DOHH2 (cell line): ENCODE results near the gene LATS2.
A peak's percentile ranks its signal among the peaks of the same experiment; 100 is the strongest.

ENCODE experiments used
- H3F3A ChIP-seq: fragments of 200-600 bp; sonication (generic), shearing (Covaris generic); 2 replicates; pipeline ENCODE4 v1.6.0; 2016; ENCODE audit warnings: antibody characterized with exemption, mild to moderate bottlenecking; ENCODE audit not compliant: control insufficient read depth, insufficient read depth
- H3K27ac ChIP-seq: fragments of 200-600 bp; sonication (generic); 2 replicates; pipeline ENCODE4 v1.5.1; 2014; ENCODE audit warnings: low read depth, mild to moderate bottlenecking, low read length, moderate library complexity
- H3K27me3 ChIP-seq: fragments of 200-600 bp; sonication (generic); 2 replicates; pipeline ENCODE4 v1.6.1; 2014; ENCODE audit warnings: mild to moderate bottlenecking, low read length, mixed read lengths; ENCODE audit not compliant: control insufficient read depth
- H3K36me3 ChIP-seq: fragments of 200-600 bp; sonication (generic); 2 replicates; pipeline ENCODE4 v1.6.1; 2014; ENCODE audit warnings: mild to moderate bottlenecking, low read length, moderate library complexity, mixed read lengths; ENCODE audit not compliant: control insufficient read depth
- H3K4me1 ChIP-seq: fragments of 200-600 bp; sonication (generic); 2 replicates; pipeline ENCODE4 v1.6.1; 2014; ENCODE audit warnings: mild to moderate bottlenecking, low read length, mixed read lengths; ENCODE audit not compliant: control insufficient read depth
- H3K4me2 ChIP-seq: fragments of 200-600 bp; sonication (generic); 2 replicates; pipeline ENCODE4 v1.6.0; 2014; ENCODE audit warnings: mild to moderate bottlenecking, low read length, moderate library complexity
- H3K4me3 ChIP-seq: fragments of 200-600 bp; sonication (generic); 2 replicates; pipeline ENCODE4 v1.5.1; 2014; ENCODE audit warnings: mild to moderate bottlenecking, low read length, mixed read lengths
- H3K79me2 ChIP-seq: fragments of 200-600 bp; sonication (generic); 2 replicates; pipeline ENCODE4 v1.6.1; 2014; ENCODE audit warnings: mild to moderate bottlenecking, low read length, mixed read lengths; ENCODE audit not compliant: control insufficient read depth
- H3K9me2 ChIP-seq: fragments of 200-600 bp; sonication (generic); replicated peaks from 2 replicates; pipeline ENCODE4 v1.6.1; 2014; ENCODE audit warnings: mild to moderate bottlenecking, low read length, mixed read lengths; ENCODE audit not compliant: control insufficient read depth
- H3K9me3 ChIP-seq: fragments of 200-600 bp; sonication (generic); 2 replicates; pipeline ENCODE4 v1.6.1; 2014; ENCODE audit warnings: antibody characterized with exemption, low read length, mixed read lengths; ENCODE audit not compliant: control insufficient read depth, insufficient read depth
- H4K20me1 ChIP-seq: fragments of 200-600 bp; sonication (generic); 2 replicates; pipeline ENCODE4 v1.6.0; 2014; ENCODE audit warnings: low read depth, mild to moderate bottlenecking, antibody characterized with exemption, low read length, moderate library complexity; ENCODE audit not compliant: control insufficient read depth, insufficient read depth
- CTCF ChIP-seq: fragments of 200-600 bp; sonication (generic); IDR thresholded peaks from one replicate; pipeline ENCODE4 v1.5.1; 2014; ENCODE audit warnings: antibody characterized with exemption, mild to moderate bottlenecking, low read depth, low read length; ENCODE audit not compliant: poor library complexity, severe bottlenecking
- EZH2phosphoT487 ChIP-seq: fragments of 200-600 bp; sonication (generic); IDR thresholded peaks from 2 replicates; pipeline ENCODE4 v1.6.1; 2017; ENCODE audit warnings: borderline replicate concordance, mild to moderate bottlenecking, antibody characterized with exemption, low read length, moderate library complexity, mixed read lengths

The LATS2 gene

GRCh38 chr13:20924758-20925394 lies 136.5 kb downstream of the LATS2 start:
- no peaks in the 10 kb centered on the region for H4K20me1 ChIP-seq
- H3K27me3 ChIP-seq = no peaks in the 10 kb centered on the region
- no peak overlapping the region for H3K27ac ChIP-seq
- H3K9me3 ChIP-seq = no peaks in the 10 kb centered on the region
- H3F3A ChIP-seq = no peaks in the 10 kb centered on the region
- no peaks in the 10 kb centered on the region for H3K79me2 ChIP-seq
- no peak overlapping the region for H3K4me2 ChIP-seq
- H3K9me2 ChIP-seq = no peaks in the 10 kb centered on the region
- no peaks in the 10 kb centered on the region for H3K4me1 ChIP-seq
- no peaks in the 10 kb centered on the region for H3K36me3 ChIP-seq
- no peak overlapping the region for H3K4me3 ChIP-seq
- TF ChIP-seq CTCF (peak; percentile 77), EZH2phosphoT487 (no peak)

- Histone ChIP-seq H3K4me3 (no peak overlapping the region), H4K20me1 (no peaks in the 10 kb centered on the region), H3K9me3 (no peaks in the 10 kb centered on the region), H3K9me2 (no peaks in the 10 kb centered on the region), H3K27me3 (no peaks in the 10 kb centered on the region), H3K4me2 (no peak overlapping the region), H3K36me3 (no peaks in the 10 kb centered on the region), H3K27ac (no peak overlapping the region), H3F3A (no peaks in the 10 kb centered on the region), H3K79me2 (no peaks in the 10 kb centered on the region), H3K4me1 (no peaks in the 10 kb centered on the region)
- no peak for TF ChIP-seq EZH2phosphoT487
- no peak for TF ChIP-seq CTCF
Observed at GRCh38 chr13:20923272-20923671, 138.1 kb downstream of the LATS2 start.
